ENCODE data around the gene CLEC2B. TPM values are rescaled to one million over a fixed set of nuclear protein-coding genes. Genes with fewer than 3 reads are reported as not detected.

The CLEC2B gene
- total RNA-seq, 1 donor from 2014 or later = not detected

DNA sequence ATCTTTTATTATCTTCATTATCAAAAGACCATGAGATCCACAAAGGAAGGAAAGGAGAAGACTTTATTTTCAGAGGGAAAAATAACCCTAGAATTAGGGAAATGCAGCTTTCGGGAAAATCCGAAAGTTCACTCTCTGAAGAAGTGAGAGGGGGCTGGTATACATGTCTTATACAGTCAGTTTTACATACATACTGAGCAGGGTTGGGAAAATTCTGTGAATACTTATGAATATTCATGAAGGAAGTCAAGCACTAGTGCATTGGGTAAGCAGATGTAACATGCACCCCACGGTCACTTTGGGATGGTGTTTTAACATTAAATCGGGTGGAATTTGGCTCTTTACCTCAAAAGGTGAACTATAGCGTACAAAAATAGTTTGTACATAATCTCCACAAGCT is 57.5 kb downstream of the CLEC2B start:
- H3K4me3 Mint-ChIP-seq (ENCODE audit: unreplicated experiment) = no peak overlapping the region
- H3K36me3 Mint-ChIP-seq (ENCODE audit: unreplicated experiment) = no peaks in the 10 kb centered on the region
- TF ChIP-seq, protein P1, sequence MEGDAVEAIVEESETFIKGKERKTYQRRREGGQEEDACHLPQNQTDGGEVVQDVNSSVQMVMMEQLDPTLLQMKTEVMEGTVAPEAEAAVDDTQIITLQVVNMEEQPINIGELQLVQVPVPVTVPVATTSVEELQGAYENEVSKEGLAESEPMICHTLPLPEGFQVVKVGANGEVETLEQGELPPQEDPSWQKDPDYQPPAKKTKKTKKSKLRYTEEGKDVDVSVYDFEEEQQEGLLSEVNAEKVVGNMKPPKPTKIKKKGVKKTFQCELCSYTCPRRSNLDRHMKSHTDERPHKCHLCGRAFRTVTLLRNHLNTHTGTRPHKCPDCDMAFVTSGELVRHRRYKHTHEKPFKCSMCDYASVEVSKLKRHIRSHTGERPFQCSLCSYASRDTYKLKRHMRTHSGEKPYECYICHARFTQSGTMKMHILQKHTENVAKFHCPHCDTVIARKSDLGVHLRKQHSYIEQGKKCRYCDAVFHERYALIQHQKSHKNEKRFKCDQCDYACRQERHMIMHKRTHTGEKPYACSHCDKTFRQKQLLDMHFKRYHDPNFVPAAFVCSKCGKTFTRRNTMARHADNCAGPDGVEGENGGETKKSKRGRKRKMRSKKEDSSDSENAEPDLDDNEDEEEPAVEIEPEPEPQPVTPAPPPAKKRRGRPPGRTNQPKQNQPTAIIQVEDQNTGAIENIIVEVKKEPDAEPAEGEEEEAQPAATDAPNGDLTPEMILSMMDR (IDR thresholded peaks at IDR 0.05) = no peak
- no peak for DNase-seq (ENCODE audit: extremely low spot score, unreplicated experiment)
- H3K27ac Mint-ChIP-seq (ENCODE audit: unreplicated experiment) = no peak overlapping the region
- peaks cover 21% of the 10 kb centered on the region for H3K27me3 Mint-ChIP-seq (ENCODE audit: unreplicated experiment)
- H3K4me1 Mint-ChIP-seq (ENCODE audit: unreplicated experiment) = no peaks in the 10 kb centered on the region
- H3K9me3 Mint-ChIP-seq (ENCODE audit: unreplicated experiment) = no peaks in the 10 kb centered on the region

DNA sequence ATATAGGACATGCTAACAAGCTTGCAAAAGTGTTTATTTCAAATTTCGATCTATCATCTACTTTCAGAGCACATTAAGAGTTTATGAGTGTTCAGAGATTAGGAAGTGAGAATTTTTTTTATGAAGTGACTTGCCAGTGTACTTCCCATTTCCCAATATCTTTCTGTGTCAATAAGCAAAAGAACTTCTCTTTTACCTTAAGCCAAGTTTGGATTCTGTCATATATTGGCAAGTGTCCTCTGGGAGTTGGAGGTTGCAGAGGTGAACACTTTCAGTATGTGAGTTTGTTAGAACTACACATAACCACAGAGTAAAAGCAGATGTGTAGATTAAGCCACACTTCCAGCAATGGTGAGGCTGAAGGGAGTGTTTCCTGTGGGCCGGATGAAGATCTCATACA is 58.5 kb downstream of the CLEC2B start:
- TF ChIP-seq, protein P1 (IDR thresholded peaks at IDR 0.05) = no peak
- Mint-ChIP-seq H3K27ac (ENCODE audit: unreplicated experiment) (no peak overlapping the region), H3K9me3 (ENCODE audit: unreplicated experiment) (no peaks in the 10 kb centered on the region), H3K4me1 (ENCODE audit: unreplicated experiment) (no peaks in the 10 kb centered on the region), H3K36me3 (ENCODE audit: unreplicated experiment) (no peaks in the 10 kb centered on the region), H3K27me3 (ENCODE audit: unreplicated experiment) (peaks cover 21% of the 10 kb centered on the region), H3K4me3 (ENCODE audit: unreplicated experiment) (no peak overlapping the region)
- no peak for DNase-seq (ENCODE audit: extremely low spot score, unreplicated experiment)

DNA sequence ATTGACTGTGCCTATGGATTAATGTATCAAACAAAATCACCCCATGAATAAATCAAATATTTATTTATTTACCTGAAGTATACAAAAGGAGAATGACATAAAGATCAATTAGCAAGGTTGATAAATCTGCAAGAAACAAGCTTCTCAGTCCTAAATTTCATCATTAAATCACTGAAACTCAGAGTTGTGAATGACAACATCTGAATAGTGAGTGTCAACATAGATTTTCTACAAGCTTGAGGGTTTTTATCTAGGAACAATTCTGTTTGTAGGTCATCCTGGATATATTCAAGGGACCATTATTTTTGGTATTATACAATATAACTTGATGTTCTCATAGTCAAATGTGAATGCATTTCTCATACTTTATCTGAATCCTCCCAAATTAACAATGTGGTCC is 59.3 kb downstream of the CLEC2B start:
- no peaks in the 10 kb centered on the region for H3K36me3 Mint-ChIP-seq (ENCODE audit: unreplicated experiment)

DNA sequence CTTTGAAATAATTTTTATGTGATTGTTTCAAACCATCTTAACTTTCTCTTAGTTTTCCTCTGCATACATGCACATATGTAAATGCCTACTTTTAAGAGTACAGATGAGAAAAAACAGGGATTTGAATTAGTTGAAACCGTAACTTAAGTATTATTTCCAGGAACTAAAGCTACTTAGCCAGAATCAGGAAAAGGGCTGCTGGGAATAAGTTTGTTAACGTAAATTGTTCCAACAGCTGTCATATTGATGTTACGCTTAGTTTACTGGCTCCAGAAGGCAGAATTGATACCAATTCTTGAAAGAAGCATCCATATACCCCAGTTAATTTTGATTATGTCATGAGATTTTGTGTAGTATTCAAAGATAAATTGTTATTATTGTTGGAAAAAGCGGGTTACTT is 59.8 kb downstream of the CLEC2B start:
- peaks cover 21% of the 10 kb centered on the region for H3K27me3 Mint-ChIP-seq (ENCODE audit: unreplicated experiment)
- H3K36me3 Mint-ChIP-seq (ENCODE audit: unreplicated experiment) = no peaks in the 10 kb centered on the region
- H3K4me1 Mint-ChIP-seq (ENCODE audit: unreplicated experiment) = no peaks in the 10 kb centered on the region
- DNase-seq (ENCODE audit: extremely low spot score, unreplicated experiment) = no peak
- H3K9me3 Mint-ChIP-seq (ENCODE audit: unreplicated experiment) = no peaks in the 10 kb centered on the region
- TF ChIP-seq, protein P1 (IDR thresholded peaks at IDR 0.05) = no peak
- no peak overlapping the region for H3K4me3 Mint-ChIP-seq (ENCODE audit: unreplicated experiment)
- no peak overlapping the region for H3K27ac Mint-ChIP-seq (ENCODE audit: unreplicated experiment)

More for the DNA sequence above, 59.3 kb downstream of the CLEC2B start:
- no peak for DNase-seq (ENCODE audit: extremely low spot score, unreplicated experiment)
- no peak overlapping the region for H3K27ac Mint-ChIP-seq (ENCODE audit: unreplicated experiment)
- H3K27me3 Mint-ChIP-seq (ENCODE audit: unreplicated experiment) = peaks cover 21% of the 10 kb centered on the region
- TF ChIP-seq, protein P1 (IDR thresholded peaks at IDR 0.05) = no peak
- no peaks in the 10 kb centered on the region for H3K4me1 Mint-ChIP-seq (ENCODE audit: unreplicated experiment)
- no peak overlapping the region for H3K4me3 Mint-ChIP-seq (ENCODE audit: unreplicated experiment)
- H3K9me3 Mint-ChIP-seq (ENCODE audit: unreplicated experiment) = no peaks in the 10 kb centered on the region

DNA sequence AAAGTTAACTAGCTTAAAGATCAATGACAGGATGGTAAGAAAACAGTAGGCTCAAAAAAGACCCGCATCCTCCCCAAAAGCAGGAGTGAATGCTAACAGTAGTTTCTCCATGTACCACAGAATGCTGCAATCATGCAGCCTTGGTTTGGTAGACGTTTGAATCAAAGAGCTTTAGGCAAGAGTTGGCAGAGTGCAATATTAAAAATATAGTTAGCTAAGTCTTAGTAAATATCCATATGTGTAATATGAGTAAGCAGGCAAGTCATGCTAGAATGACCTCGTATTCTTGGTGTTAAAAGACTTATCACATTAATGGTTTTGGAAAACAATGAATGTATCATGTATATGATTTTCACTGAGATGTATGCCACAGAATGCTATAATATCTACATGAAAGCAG is 60.6 kb downstream of the CLEC2B start:
- H3K27me3 Mint-ChIP-seq (ENCODE audit: unreplicated experiment) = peaks cover 21% of the 10 kb centered on the region
- no peak for DNase-seq (ENCODE audit: extremely low spot score, unreplicated experiment)
- no peak overlapping the region for H3K4me3 Mint-ChIP-seq (ENCODE audit: unreplicated experiment)
- H3K4me1 Mint-ChIP-seq (ENCODE audit: unreplicated experiment) = no peaks in the 10 kb centered on the region
- H3K9me3 Mint-ChIP-seq (ENCODE audit: unreplicated experiment) = no peaks in the 10 kb centered on the region
- H3K36me3 Mint-ChIP-seq (ENCODE audit: unreplicated experiment) = no peaks in the 10 kb centered on the region
- TF ChIP-seq, protein P1 (IDR thresholded peaks at IDR 0.05) = no peak
- H3K27ac Mint-ChIP-seq (ENCODE audit: unreplicated experiment) = no peak overlapping the region
